DMS153 (cell line): ENCODE measurements around the gene OSGIN1.
A peak's percentile ranks its signal among the peaks of the same experiment; 100 is the strongest.

ENCODE experiments used
- DNase-seq: peaks from one replicate; lab custom pipeline; 2025; lab: John Stamatoyannopoulos, UW

The OSGIN1 gene

GRCh38 chr16:84000989-84001642 is 48.1 kb downstream of the OSGIN1 start:
- DNase-seq, result no peak

- no peak for DNase-seq
Observed at GRCh38 chr16:84001726-84002125, 48.7 kb downstream of the OSGIN1 start.

GRCh38 chr16:84003038-84003437 is 50.0 kb downstream of the OSGIN1 start:
- no peak for DNase-seq

GRCh38 chr16:84004442-84004841 is 51.4 kb downstream of the OSGIN1 start:
- DNase-seq, result no peak

- no peak for DNase-seq
Observed at GRCh38 chr16:84005391-84005790, 52.4 kb downstream of the OSGIN1 start.

- no peak for DNase-seq
Observed at GRCh38 chr16:84007520-84007919, 54.5 kb downstream of the OSGIN1 start.

GRCh38 chr16:84007965-84008364 is 54.9 kb downstream of the OSGIN1 start:
- DNase-seq, result no peak

GRCh38 chr16:84009282-84009681 is 56.2 kb downstream of the OSGIN1 start:
- no peak for DNase-seq

- peak; percentile 90 for DNase-seq
Observed at GRCh38 chr16:84013787-84014569, 60.9 kb downstream of the OSGIN1 start.

GRCh38 chr16:84014570-84015327 is 61.7 kb downstream of the OSGIN1 start:
- no peak for DNase-seq

GRCh38 chr16:84015399-84015798 is 62.4 kb downstream of the OSGIN1 start:
- DNase-seq, result no peak
